Measurements from ENCODE around the gene IRF2BPL. TPM values are rescaled to one million over a fixed set of nuclear protein-coding genes. Genes with fewer than 3 reads are reported as not detected.
A peak's percentile ranks its signal among the peaks of the same experiment; 100 is the strongest.
"Not testable (repeated sequence)": the region's sequence is repeated elsewhere in the genome, so short reads cannot be mapped to it uniquely, and the experiment has no call there.

IRF2BPL gene
- total RNA-seq, 1 donor from 2014 or later = 70.9 TPM

GRCh38 chr14:77033622-77034589 lies 5.4 kb upstream of the IRF2BPL start:
- DNase-seq (ENCODE audit: low spot score) = peak; percentile 84

DNA sequence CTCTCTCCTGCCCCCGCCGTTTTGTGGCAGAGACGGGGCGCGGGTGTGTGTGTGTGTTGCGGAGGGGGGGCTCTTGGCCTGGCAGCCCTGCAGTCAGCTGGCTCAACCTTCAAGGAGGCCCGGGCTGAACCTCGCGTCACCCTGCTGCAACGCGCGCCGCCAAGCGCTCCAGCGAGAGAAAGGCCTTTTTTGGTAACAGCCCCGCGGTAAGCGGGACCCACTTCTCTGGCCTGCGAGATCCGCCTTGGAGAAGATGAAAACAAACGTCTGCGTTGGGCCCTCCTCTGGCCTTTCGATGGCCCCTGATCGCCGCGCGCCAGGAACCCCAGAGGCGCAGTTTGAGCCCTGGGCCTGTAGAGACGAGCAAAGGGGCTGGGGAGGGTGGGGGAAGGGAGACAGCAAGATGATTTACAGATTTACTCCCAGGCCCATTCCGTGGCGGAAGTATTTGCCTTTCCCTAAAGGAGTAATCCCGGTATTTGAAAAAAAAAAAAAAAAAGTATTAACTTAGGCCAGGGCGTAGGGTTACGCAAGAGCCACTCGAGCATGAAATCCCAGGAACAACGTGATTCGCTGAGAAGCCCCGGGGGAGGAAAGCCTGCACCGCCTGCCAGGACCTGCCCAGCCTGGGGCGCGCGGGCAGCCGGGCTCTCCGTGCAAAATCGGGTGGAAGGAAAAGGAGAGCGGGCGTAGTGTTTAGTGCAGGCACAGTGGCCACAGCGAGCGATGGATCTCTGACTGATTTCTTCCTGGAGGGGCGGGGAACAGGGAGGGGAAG lies 4.5 kb upstream of the IRF2BPL start:
- DNase-seq (ENCODE audit: low spot score) = peak; percentile 93

DNA sequence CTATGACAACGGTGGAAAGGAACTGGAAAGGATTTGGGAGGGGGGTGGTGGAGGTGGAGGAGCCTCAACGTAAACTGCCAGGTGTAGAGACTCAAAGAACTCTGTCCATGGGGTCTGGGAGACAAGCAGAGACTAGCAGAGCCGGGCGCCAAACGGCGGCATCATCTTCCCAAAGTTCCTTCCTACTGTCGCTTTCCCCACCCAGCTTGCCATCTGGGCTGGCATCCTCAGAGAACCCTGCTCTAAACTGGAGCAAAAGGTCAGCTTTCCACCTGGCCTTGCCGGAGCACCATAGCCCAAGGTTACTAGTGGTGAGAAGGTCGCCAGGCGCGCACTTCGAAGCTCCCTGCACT lies 4.0 kb upstream of the IRF2BPL start:
- no peak for DNase-seq (ENCODE audit: low spot score)

DNA sequence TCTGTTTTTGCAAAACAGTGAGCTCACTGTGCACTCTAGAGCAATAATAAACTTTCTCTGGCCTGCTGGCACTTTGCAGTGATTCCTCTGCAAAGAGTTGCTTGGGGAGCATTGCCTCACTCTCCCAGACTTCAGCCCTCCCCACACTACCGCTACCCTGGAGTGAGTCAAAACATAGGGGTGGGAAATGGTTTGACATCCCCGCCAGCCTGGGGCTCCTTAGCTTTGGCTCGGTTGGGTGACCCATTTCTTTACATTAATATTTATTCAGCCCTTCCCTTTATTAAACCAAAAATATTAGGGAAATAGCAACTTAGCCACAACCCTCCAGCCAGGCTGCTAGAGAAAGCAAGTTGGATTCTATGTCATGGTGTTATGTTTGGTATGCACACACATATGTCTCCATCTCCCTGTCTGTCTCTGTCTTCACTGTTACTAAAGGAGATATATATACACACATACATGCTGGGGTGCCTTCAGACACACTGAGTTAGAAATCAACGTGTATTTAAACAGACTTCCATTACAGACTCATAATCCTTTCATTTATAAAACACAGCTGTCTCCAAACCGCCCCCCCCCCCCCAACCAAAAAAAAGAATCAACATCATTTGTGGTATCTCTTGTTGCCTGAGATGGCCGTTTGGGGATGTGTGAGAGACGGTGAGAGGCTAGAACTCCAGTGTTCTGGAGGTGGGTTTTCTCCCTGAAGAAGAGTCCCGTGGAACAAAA lies 3.4 kb upstream of the IRF2BPL start:
- no peak for DNase-seq (ENCODE audit: low spot score)

- peak; percentile 73 for DNase-seq (ENCODE audit: low spot score)
Measured at GRCh38 chr14:77027538-77028383, 747 bp downstream of the IRF2BPL start.

DNA sequence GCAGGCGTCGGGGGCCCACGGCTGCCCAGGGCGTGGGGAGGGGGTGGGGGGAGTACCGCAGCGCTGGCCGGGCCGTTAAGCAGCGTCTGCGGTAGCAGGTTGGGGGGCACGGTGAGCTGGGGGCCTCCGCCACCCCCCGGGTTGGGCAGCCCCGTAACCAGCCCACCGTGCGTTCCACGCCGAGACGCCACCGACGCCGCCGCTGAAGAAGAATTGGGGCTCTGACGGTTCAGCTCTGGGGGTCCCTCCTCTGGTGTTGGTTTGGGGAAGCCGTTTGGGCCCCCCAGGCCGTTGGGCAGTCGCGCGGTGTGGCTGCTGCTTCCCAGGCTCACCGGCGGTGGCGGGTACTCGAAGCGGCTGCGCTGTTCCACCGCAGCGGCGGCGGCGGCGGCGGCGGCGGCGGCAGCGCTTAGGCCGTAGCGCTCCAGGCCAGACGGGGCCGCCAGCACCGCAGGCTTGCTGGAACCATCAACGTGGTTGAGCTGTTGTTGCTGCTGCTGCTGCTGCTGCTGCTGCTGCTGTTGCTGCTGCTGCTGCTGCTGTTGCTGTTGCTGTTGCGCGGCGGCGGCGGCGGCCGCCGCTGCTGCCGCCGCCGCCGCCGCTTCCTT lies 1.5 kb downstream of the IRF2BPL start:
- DNase-seq (ENCODE audit: low spot score) = no peak

- DNase-seq (ENCODE audit: low spot score) = no peak
Measured at GRCh38 chr14:77026166-77026929, 2.2 kb downstream of the IRF2BPL start.

GRCh38 chr14:77025744-77026165 lies 2.8 kb downstream of the IRF2BPL start:
- DNase-seq (ENCODE audit: low spot score) = no peak

DNA sequence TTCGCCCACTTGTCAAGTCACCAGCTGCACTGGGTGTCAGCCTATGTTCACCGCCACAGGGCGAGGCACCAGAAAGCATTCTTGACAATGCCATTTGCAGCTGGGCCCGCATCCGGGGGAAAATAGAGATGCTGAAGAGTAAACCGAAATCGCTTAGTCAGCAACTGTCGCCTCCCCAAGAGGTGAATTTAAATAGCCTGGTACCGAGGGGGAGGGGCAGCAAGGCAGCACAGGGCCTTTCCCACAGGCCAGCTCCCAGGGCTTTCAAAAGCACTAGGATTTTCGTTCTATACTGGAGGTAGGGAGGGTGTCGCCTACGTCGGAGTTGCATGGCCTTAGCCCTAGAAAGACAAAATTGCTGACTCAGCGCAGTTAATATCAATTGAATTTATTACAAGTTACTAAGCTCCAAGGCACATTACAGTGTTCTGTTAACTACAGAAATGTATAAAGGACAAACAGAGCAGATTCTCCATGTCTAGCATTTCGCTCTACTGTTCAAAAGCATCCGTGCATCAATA lies 4.3 kb downstream of the IRF2BPL start:
- peak; percentile 53 for DNase-seq (ENCODE audit: low spot score)

- peak; percentile 80 for DNase-seq (ENCODE audit: low spot score)
Measured at GRCh38 chr14:77023001-77023996, 5.2 kb downstream of the IRF2BPL start.

DNA sequence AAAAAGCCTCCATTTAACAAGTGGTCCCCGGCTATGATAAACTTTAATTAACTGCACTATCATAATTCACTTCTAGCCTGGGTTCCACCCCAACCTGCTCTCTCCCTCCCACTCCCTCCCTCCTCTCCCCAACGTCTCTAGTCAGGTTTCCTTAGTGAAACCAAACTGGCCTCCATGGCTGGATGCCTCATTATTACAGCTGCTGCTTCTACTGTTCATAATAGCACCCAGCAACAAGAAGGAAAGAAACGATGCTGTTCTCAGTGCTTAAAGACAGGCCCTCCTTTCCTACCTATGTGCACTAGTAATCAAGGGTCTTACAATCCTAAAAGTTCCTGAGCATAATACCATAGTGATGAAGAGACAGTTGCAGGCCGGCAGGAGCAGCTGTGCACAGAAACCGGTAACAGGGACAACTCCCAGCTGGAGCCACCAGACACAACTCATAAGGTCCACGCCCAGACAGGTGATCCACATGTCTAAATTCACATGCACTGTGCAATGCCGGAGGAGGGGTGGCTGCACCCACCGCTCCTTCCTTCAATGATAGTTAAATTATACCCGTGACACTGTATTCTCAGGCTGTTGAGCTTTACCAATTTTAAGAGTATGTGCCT lies 6.2 kb downstream of the IRF2BPL start:
- DNase-seq (ENCODE audit: low spot score) = no peak

- not testable (repeated sequence) for DNase-seq (ENCODE audit: low spot score)
Measured at GRCh38 chr14:77021424-77021823, 7.1 kb downstream of the IRF2BPL start.

- no peak for DNase-seq (ENCODE audit: low spot score)
Measured at GRCh38 chr14:77018785-77019184, 9.7 kb downstream of the IRF2BPL start.

DNA sequence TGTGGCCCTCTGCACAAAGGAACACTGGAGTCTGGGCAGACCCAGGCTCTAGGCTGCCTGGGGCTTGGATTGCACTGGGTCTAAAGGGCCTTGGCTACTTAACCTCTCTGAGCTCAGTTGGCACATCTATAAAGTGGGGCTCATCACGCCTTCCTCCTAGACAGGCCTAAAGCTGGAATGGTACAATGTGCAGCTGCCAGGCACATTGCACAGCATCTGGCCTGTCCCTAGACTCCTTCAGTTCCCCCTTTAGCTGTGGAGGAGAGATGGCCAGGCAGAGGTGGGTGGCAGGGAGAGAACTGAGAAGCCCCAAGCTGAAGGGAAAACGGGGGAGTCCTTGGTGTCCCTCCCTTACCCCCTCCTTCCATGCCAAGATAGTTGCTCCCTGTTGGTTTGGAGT lies 10.8 kb downstream of the IRF2BPL start:
- no peak for DNase-seq (ENCODE audit: low spot score)

DNA sequence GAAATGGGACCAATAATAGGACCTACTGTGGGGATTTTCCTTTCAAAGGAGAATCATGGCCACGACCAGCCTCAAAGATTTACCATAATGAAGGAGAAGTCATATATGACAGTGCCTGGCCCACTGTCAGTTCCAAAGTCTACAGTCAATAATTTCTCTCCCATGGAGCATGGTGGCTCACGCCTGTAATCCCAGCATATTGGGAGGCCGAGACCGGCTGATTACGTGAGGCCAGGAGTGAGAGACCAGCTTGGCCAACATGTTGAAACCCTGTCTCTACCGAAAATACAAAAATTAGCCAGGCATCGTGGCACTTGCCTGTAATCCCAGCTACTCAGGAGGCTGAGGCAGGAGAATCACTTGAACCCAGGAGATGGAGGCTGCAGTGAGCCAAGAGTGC lies 13.8 kb downstream of the IRF2BPL start:
- DNase-seq (ENCODE audit: low spot score) = no peak

- peak; percentile 81 for DNase-seq (ENCODE audit: low spot score)
Measured at GRCh38 chr14:77014004-77014604, 14.4 kb downstream of the IRF2BPL start.

DNA sequence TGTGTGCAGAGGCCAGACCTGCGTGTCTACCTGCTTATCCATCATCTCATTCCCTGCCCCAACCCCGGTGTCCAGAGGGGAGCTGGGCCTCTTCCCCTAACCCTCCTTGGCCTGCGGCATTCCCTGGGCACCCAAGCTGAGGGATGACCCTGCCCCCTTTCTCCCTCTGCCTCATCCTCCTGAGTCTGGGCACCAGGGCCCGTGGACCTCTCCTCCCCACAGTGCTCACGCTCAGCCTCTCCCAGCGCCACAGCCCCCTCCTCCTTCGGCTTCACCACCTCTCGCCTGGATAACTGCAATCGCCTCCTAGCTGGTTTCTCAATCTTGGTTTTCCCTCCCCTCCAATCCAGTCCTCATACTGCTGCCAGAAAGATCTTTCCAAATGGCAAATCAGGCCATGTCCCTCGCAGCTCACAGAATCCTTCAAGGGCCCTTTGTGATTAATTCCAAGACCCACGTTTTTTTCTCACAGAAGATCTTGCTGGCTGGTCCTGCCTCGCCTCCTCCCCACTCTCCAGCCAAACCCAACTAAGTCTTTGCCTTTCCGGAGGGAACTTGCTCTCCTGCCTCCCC lies 16.2 kb downstream of the IRF2BPL start:
- DNase-seq (ENCODE audit: low spot score) = no peak
